ENCODE measurements around the gene LDLRAD3. TPM values are rescaled to one million over a fixed set of nuclear protein-coding genes. Genes with fewer than 3 reads are reported as not detected.

The LDLRAD3 gene
- total and polyA plus RNA-seq, 12 donors: 5.4 to 16.7 (median 10.2) TPM

- Histone ChIP-seq H3K27me3 (no peaks in the 10 kb centered on the region), H3K27ac (peak overlapping the region in 2 of 5 donors; percentile 11 to 81), H3K4me3 (no peak overlapping the region), H3K9me3 (replicated peaks in 1 of 3) (no peaks in the 10 kb centered on the region), H3K36me3 (replicated peaks in 1 of 2) (no peaks in the 10 kb centered on the region), H3K4me1 (replicated peaks in 1 of 2) (peaks cover 4 to 20% of the 10 kb centered on the region in 2 donors)
- TF ChIP-seq POLR2A (IDR thresholded peaks at IDR 0.05) (no peak), CTCF (IDR thresholded peaks at IDR 0.05) (no peak)
- peak in 1 of 7 donors; percentile 39 for DNase-seq
- intact Hi-C loops (cut with DNase I): no loop called here
- WGBS, 4 donors: 60 to 70% (median 67%) methylated on average over 7 of the region's 7 CpGs
Observed at GRCh38 chr11:35981581-35981980, 37.7 kb downstream of the LDLRAD3 start.

- intact Hi-C loops (cut with DNase I): no loop called here
- no peak overlapping the region for H3K4me3 ChIP-seq
- no peak for TF ChIP-seq POLR2A (IDR thresholded peaks at IDR 0.05)
- TF ChIP-seq CTCF (IDR thresholded peaks at IDR 0.05): no peak
- no peaks in the 10 kb centered on the region for H3K36me3 ChIP-seq (replicated peaks in 1 of 2)
- peak overlapping the region in 2 of 5 donors; percentile 11 to 81 for H3K27ac ChIP-seq
- no peaks in the 10 kb centered on the region for H3K9me3 ChIP-seq (replicated peaks in 1 of 3)
- WGBS, 4 donors: 77 to 91% (median 87%) methylated on average over 8 of the region's 8 CpGs
- no peaks in the 10 kb centered on the region for H3K27me3 ChIP-seq
- H3K4me1 ChIP-seq (replicated peaks in 1 of 2): peaks cover 4 to 20% of the 10 kb centered on the region in 2 donors
- no peak for DNase-seq
Observed at GRCh38 chr11:35982061-35982460, 38.2 kb downstream of the LDLRAD3 start.

- TF ChIP-seq POLR2A (IDR thresholded peaks at IDR 0.05) (no peak), CTCF (IDR thresholded peaks at IDR 0.05) (no peak)
- Histone ChIP-seq H3K9me3 (replicated peaks in 1 of 3) (no peaks in the 10 kb centered on the region), H3K27me3 (no peaks in the 10 kb centered on the region), H3K27ac (no peak overlapping the region), H3K36me3 (replicated peaks in 1 of 2) (no peaks in the 10 kb centered on the region), H3K4me3 (no peak overlapping the region), H3K4me1 (replicated peaks in 1 of 2) (peaks cover 4 to 20% of the 10 kb centered on the region in 2 donors)
- no peak for DNase-seq
- intact Hi-C loops (cut with DNase I): no loop called here
- whole genome bisulfite sequencing, 4 donors: 81 to 91% (median 86%) methylated on average over 1 of the region's 1 CpG
Observed at GRCh38 chr11:35983981-35984380, 40.1 kb downstream of the LDLRAD3 start.

- TF ChIP-seq POLR2A (IDR thresholded peaks at IDR 0.05) (no peak), CTCF (IDR thresholded peaks at IDR 0.05) (no peak)
- Histone ChIP-seq H3K27me3 (no peaks in the 10 kb centered on the region), H3K27ac (no peak overlapping the region), H3K9me3 (replicated peaks in 1 of 3) (no peaks in the 10 kb centered on the region), H3K4me1 (replicated peaks in 1 of 2) (peaks cover 0 to 11% of the 10 kb centered on the region in 2 donors), H3K36me3 (replicated peaks in 1 of 2) (no peaks in the 10 kb centered on the region), H3K4me3 (no peak overlapping the region)
- intact Hi-C loops (cut with DNase I): no loop called here
- DNase-seq: no peak
- 86 to 93% (median 88%) methylated on average over 3 of the region's 3 CpGs for WGBS, 4 donors
Observed at GRCh38 chr11:35986947-35987346, 43.1 kb downstream of the LDLRAD3 start.

Data from adrenal gland (tissue), 12 donors.